ENCODE measurements around the gene AFF3. TPM values are rescaled to one million over a fixed set of nuclear protein-coding genes. Genes with fewer than 3 reads are reported as not detected.

The AFF3 gene
- total and polyA plus RNA-seq, 7 experiments from 2014 or later, result 3.0 to 24.1 (median 19.8) TPM

GRCh38 chr2:99709229-99709628 lies 433.2 kb downstream of the AFF3 start:
- intact Hi-C loops (cut with micrococcal nuclease), result no loop called here
- no peaks in the 10 kb centered on the region for H3K9me3 Mint-ChIP-seq

GRCh38 chr2:99708231-99708630 lies 434.2 kb downstream of the AFF3 start:
- Mint-ChIP-seq H3K27me3 (peaks cover 0 to 9% (median 0%) of the 10 kb centered on the region in 5 donors), H3K4me3 (no peak overlapping the region), H3K4me1 (peaks cover 0 to 4% (median under 1%) of the 10 kb centered on the region in 7 donors), H3K36me3 (peaks cover 0 to 29% (median 11%) of the 10 kb centered on the region in 5 donors), H3K27ac (no peak overlapping the region), H3K9me3 (no peaks in the 10 kb centered on the region)
- H3K27ac ChIP-seq (ENCODE audit: low read depth, low read length), result no peak overlapping the region
- no peaks in the 10 kb centered on the region for H3K4me1 ChIP-seq (ENCODE audit: control insufficient read depth in 2 of 2, insufficient read depth in 2 of 2, low read length in 2 of 2)
- H3K36me3 ChIP-seq (ENCODE audit: control insufficient read depth in 2 of 3, insufficient read depth in 3 of 3, low read length in 3 of 3), result no peaks in the 10 kb centered on the region
- intact Hi-C loops (cut with micrococcal nuclease), result no loop called here
- no peak for ATAC-seq
- no peaks in the 10 kb centered on the region for H3K27me3 ChIP-seq (ENCODE audit: control insufficient read depth in 2 of 2, insufficient read depth in 2 of 2, low read length in 2 of 2)
- H3K9me3 ChIP-seq (ENCODE audit: control insufficient read depth in 2 of 3, low read length in 3 of 3), result no peaks in the 10 kb centered on the region
- H3K4me3 ChIP-seq (ENCODE audit: low read length), result no peak overlapping the region
- ChIA-PET CTCF (no interaction called here), POLR2A (no interaction called here)
- DNase-seq, result no peak

More at GRCh38 chr2:99709229-99709628, 433.2 kb downstream of the AFF3 start:
- no peaks in the 10 kb centered on the region for H3K27me3 ChIP-seq (ENCODE audit: control insufficient read depth in 2 of 2, insufficient read depth in 2 of 2, low read length in 2 of 2)
- no peak overlapping the region for H3K27ac ChIP-seq (ENCODE audit: low read depth, low read length)
- no peak overlapping the region for H3K27ac Mint-ChIP-seq
- peaks cover 0 to 6% (median 0%) of the 10 kb centered on the region in 5 donors for H3K27me3 Mint-ChIP-seq
- ATAC-seq (no peak), DNase-seq (no peak)
- H3K36me3 Mint-ChIP-seq, result peaks cover 0 to 19% (median 10%) of the 10 kb centered on the region in 5 donors
- peaks cover 0 to 4% (median 0%) of the 10 kb centered on the region in 7 donors for H3K4me1 Mint-ChIP-seq
- H3K36me3 ChIP-seq (ENCODE audit: control insufficient read depth in 2 of 3, insufficient read depth in 3 of 3, low read length in 3 of 3), result no peaks in the 10 kb centered on the region
- H3K4me1 ChIP-seq (ENCODE audit: control insufficient read depth in 2 of 2, insufficient read depth in 2 of 2, low read length in 2 of 2), result no peaks in the 10 kb centered on the region
- H3K9me3 ChIP-seq (ENCODE audit: control insufficient read depth in 2 of 3, low read length in 3 of 3), result no peaks in the 10 kb centered on the region
- ChIA-PET CTCF (interaction anchor here (0.7 kb wide), 1 partner anchor 343 kb away, joined by 3 read pairs; no protein-coding TSS in a partner anchor), POLR2A (no interaction called here)
- no peak overlapping the region for H3K4me3 ChIP-seq (ENCODE audit: low read length)
- H3K4me3 Mint-ChIP-seq, result no peak overlapping the region

- ChIA-PET CTCF (interaction anchor here (0.6 to 0.7 kb wide), 2 partner anchors 110 to 531 kb away, joined by 3 to 4 read pairs; no protein-coding TSS in a partner anchor), POLR2A (no interaction called here)
- no peak for DNase-seq
- H3K4me1 ChIP-seq (ENCODE audit: control insufficient read depth in 2 of 2, insufficient read depth in 2 of 2, low read length in 2 of 2), result no peaks in the 10 kb centered on the region
- intact Hi-C loops (cut with micrococcal nuclease), result no loop called here
- peaks cover 0 to 9% (median 0%) of the 10 kb centered on the region in 5 donors for H3K27me3 Mint-ChIP-seq
- no peaks in the 10 kb centered on the region for H3K9me3 ChIP-seq (ENCODE audit: control insufficient read depth in 2 of 3, low read length in 3 of 3)
- H3K27ac Mint-ChIP-seq, result no peak overlapping the region
- H3K9me3 Mint-ChIP-seq, result no peaks in the 10 kb centered on the region
- peaks cover 0 to 28% (median 7%) of the 10 kb centered on the region in 5 donors for H3K36me3 Mint-ChIP-seq
- ATAC-seq, result no peak
- H3K36me3 ChIP-seq (ENCODE audit: control insufficient read depth in 2 of 3, insufficient read depth in 3 of 3, low read length in 3 of 3), result no peaks in the 10 kb centered on the region
- H3K27me3 ChIP-seq (ENCODE audit: control insufficient read depth in 2 of 2, insufficient read depth in 2 of 2, low read length in 2 of 2), result no peaks in the 10 kb centered on the region
- H3K27ac ChIP-seq (ENCODE audit: low read depth, low read length), result no peak overlapping the region
- no peak overlapping the region for H3K4me3 Mint-ChIP-seq
- H3K4me3 ChIP-seq (ENCODE audit: low read length), result no peak overlapping the region
- peaks cover 0 to 7% (median 4%) of the 10 kb centered on the region in 7 donors for H3K4me1 Mint-ChIP-seq
Measured at GRCh38 chr2:99707592-99707991, 434.8 kb downstream of the AFF3 start.

- no peak overlapping the region for H3K27ac Mint-ChIP-seq
- peaks cover 0 to 9% (median 0%) of the 10 kb centered on the region in 5 donors for H3K27me3 Mint-ChIP-seq
- H3K9me3 Mint-ChIP-seq, result no peaks in the 10 kb centered on the region
- Histone ChIP-seq H3K9me3 (ENCODE audit: control insufficient read depth in 2 of 3, low read length in 3 of 3) (no peaks in the 10 kb centered on the region), H3K27me3 (ENCODE audit: control insufficient read depth in 2 of 2, insufficient read depth in 2 of 2, low read length in 2 of 2) (no peaks in the 10 kb centered on the region), H3K36me3 (ENCODE audit: control insufficient read depth in 2 of 3, insufficient read depth in 3 of 3, low read length in 3 of 3) (no peaks in the 10 kb centered on the region), H3K4me1 (ENCODE audit: control insufficient read depth in 2 of 2, insufficient read depth in 2 of 2, low read length in 2 of 2) (no peaks in the 10 kb centered on the region), H3K27ac (ENCODE audit: low read depth, low read length) (no peak overlapping the region), H3K4me3 (ENCODE audit: low read length) (no peak overlapping the region)
- intact Hi-C loops (cut with micrococcal nuclease), result no loop called here
- CTCF ChIA-PET, result interaction anchor here (0.7 kb wide), 1 partner anchor 532 kb away, joined by 4 read pairs; no protein-coding TSS in a partner anchor
- no peak for ATAC-seq
- peaks cover 0 to 27% (median 7%) of the 10 kb centered on the region in 5 donors for H3K36me3 Mint-ChIP-seq
- POLR2A ChIA-PET, result no interaction called here
- H3K4me1 Mint-ChIP-seq, result peaks cover 0 to 10% (median 4%) of the 10 kb centered on the region in 7 donors
- H3K4me3 Mint-ChIP-seq, result no peak overlapping the region
- DNase-seq, result no peak
Measured at GRCh38 chr2:99706735-99707134, 435.7 kb downstream of the AFF3 start.

GRCh38 chr2:99701503-99701902 lies 440.9 kb downstream of the AFF3 start:
- H3K27me3 Mint-ChIP-seq, result peaks cover 0 to 12% (median 0%) of the 10 kb centered on the region in 5 donors
- H3K36me3 ChIP-seq (ENCODE audit: control insufficient read depth in 2 of 3, insufficient read depth in 3 of 3, low read length in 3 of 3), result no peaks in the 10 kb centered on the region
- no peak for ATAC-seq
- no peaks in the 10 kb centered on the region for H3K4me1 ChIP-seq (ENCODE audit: control insufficient read depth in 2 of 2, insufficient read depth in 2 of 2, low read length in 2 of 2)
- no peak overlapping the region for H3K4me3 Mint-ChIP-seq
- H3K27me3 ChIP-seq (ENCODE audit: control insufficient read depth in 2 of 2, insufficient read depth in 2 of 2, low read length in 2 of 2), result no peaks in the 10 kb centered on the region
- H3K4me1 Mint-ChIP-seq, result peaks cover 2 to 13% (median 4%) of the 10 kb centered on the region in 7 donors
- H3K4me3 ChIP-seq (ENCODE audit: low read length), result no peak overlapping the region
- peaks cover 0 to 27% (median 7%) of the 10 kb centered on the region in 5 donors for H3K36me3 Mint-ChIP-seq
- no peaks in the 10 kb centered on the region for H3K9me3 Mint-ChIP-seq
- H3K9me3 ChIP-seq (ENCODE audit: control insufficient read depth in 2 of 3, low read length in 3 of 3), result no peaks in the 10 kb centered on the region
- DNase-seq, result no peak
- H3K27ac Mint-ChIP-seq, result no peak overlapping the region
- ChIA-PET CTCF (no interaction called here), POLR2A (no interaction called here)
- no peak overlapping the region for H3K27ac ChIP-seq (ENCODE audit: low read depth, low read length)
- intact Hi-C loops (cut with micrococcal nuclease), result no loop called here

- no peaks in the 10 kb centered on the region for H3K27me3 ChIP-seq (ENCODE audit: control insufficient read depth in 2 of 2, insufficient read depth in 2 of 2, low read length in 2 of 2)
- no peak overlapping the region for H3K4me3 ChIP-seq (ENCODE audit: low read length)
- H3K9me3 ChIP-seq (ENCODE audit: control insufficient read depth in 2 of 3, low read length in 3 of 3), result no peaks in the 10 kb centered on the region
- CTCF ChIA-PET, result interaction anchor here (0.8 kb wide), 1 partner anchor 150 kb away, joined by 3 read pairs; no protein-coding TSS in a partner anchor
- no peak for DNase-seq
- Mint-ChIP-seq H3K27me3 (peaks cover 0 to 12% (median 0%) of the 10 kb centered on the region in 5 donors), H3K9me3 (no peaks in the 10 kb centered on the region), H3K27ac (no peak overlapping the region), H3K4me1 (peaks cover 2 to 13% (median 4%) of the 10 kb centered on the region in 7 donors), H3K4me3 (no peak overlapping the region), H3K36me3 (peaks cover 0 to 27% (median 7%) of the 10 kb centered on the region in 5 donors)
- POLR2A ChIA-PET, result no interaction called here
- H3K27ac ChIP-seq (ENCODE audit: low read depth, low read length), result no peak overlapping the region
- intact Hi-C loops (cut with micrococcal nuclease), result no loop called here
- no peak for ATAC-seq
- H3K4me1 ChIP-seq (ENCODE audit: control insufficient read depth in 2 of 2, insufficient read depth in 2 of 2, low read length in 2 of 2), result no peaks in the 10 kb centered on the region
- H3K36me3 ChIP-seq (ENCODE audit: control insufficient read depth in 2 of 3, insufficient read depth in 3 of 3, low read length in 3 of 3), result no peaks in the 10 kb centered on the region
Measured at GRCh38 chr2:99700482-99701398, 441.6 kb downstream of the AFF3 start.
